A673 (cell line): Measurements from ENCODE around the gene HSP90AB1. TPM values are rescaled to one million over a fixed set of nuclear protein-coding genes. Genes with fewer than 3 reads are reported as not detected.

Experiments
- BruUV-seq: library from RNA; stranded (reverse); fragments of 400-500 nt; replicated peaks from 2 replicates; lab custom pipeline; 2021; lab: Mats Ljungman, UMichigan
- CTCF ChIA-PET: fragments of 300-600 bp; sonication (Branson Sonifier 250); formaldehyde crosslinking; loops from one replicate; lab custom pipeline; 2022; ENCODE audit warnings: antibody characterized with exemption; lab: Charles Lee
- POLR2A ChIA-PET: fragments of 300-600 bp; sonication (Branson Sonifier 250); formaldehyde crosslinking; loops from one replicate; lab custom pipeline; 2022; ENCODE audit warnings: antibody characterized with exemption; ENCODE audit not compliant: low non-redundant PET; lab: Charles Lee
- DNase-seq: peaks from one replicate; pipeline ENCODE4 v3.0.0-alpha.2; 2015; ENCODE audit warnings: low spot score
- H3K27ac ChIP-seq: fragments of 200-600 bp; sonication (generic); 2 replicates; pipeline ENCODE4 v1.5.1; 2016; ENCODE audit warnings: mixed run types, low read depth, mild to moderate bottlenecking, mixed read lengths, antibody characterized with exemption, low read length; ENCODE audit not compliant: poor library complexity, severe bottlenecking
- H3K27me3 ChIP-seq: fragments of 200-600 bp; sonication (generic); replicated peaks from 2 replicates; pipeline ENCODE4 v1.6.1; 2017; ENCODE audit warnings: mixed run types, low read depth, mild to moderate bottlenecking, mixed read lengths, antibody characterized with exemption, low read length; ENCODE audit not compliant: insufficient read depth, poor library complexity
- H3K36me3 ChIP-seq: fragments of 200-600 bp; sonication (generic); 2 replicates; pipeline ENCODE4 v1.6.1; 2016; ENCODE audit warnings: mixed run types, mild to moderate bottlenecking, mixed read lengths, antibody characterized with exemption, low read length; ENCODE audit not compliant: insufficient read depth, poor library complexity, severe bottlenecking
- H3K4me1 ChIP-seq: fragments of 200-600 bp; sonication (generic); 2 replicates; pipeline ENCODE4 v1.6.1; 2017; ENCODE audit warnings: mixed run types, mild to moderate bottlenecking, mixed read lengths, antibody characterized with exemption, low read length; ENCODE audit not compliant: insufficient read depth, poor library complexity, severe bottlenecking
- H3K4me3 ChIP-seq: fragments of 200-600 bp; sonication (generic); 2 replicates; pipeline ENCODE4 v1.5.1; 2016; ENCODE audit warnings: low read depth, mixed run types, mild to moderate bottlenecking, mixed read lengths, low read length; ENCODE audit not compliant: poor library complexity, severe bottlenecking
- H3K9me3 ChIP-seq: fragments of 200-600 bp; sonication (generic); 2 replicates; pipeline ENCODE4 v1.6.1; 2016; ENCODE audit warnings: mixed run types, low read depth, mild to moderate bottlenecking, mixed read lengths, antibody characterized with exemption, low read length; ENCODE audit not compliant: poor library complexity, severe bottlenecking
- EZH2 ChIP-seq: fragments of 200-600 bp; sonication (generic); IDR thresholded peaks from 2 replicates; pipeline ENCODE4 v1.6.1; 2017; ENCODE audit warnings: borderline replicate concordance, low read depth, mild to moderate bottlenecking, mixed read lengths, antibody characterized with exemption, low read length; ENCODE audit not compliant: poor library complexity, severe bottlenecking
- intact Hi-C: fragments of 100-400 bp; cut with micrococcal nuclease; formaldehyde crosslinking; loops from one replicate; pipeline ENCODE4 v1.10.0; 2022; ENCODE audit not compliant: unreplicated experiment
- total RNA-seq: library from RNA; stranded (reverse); gene quantifications from 2 replicates; pipeline ENCODE4 v1.2.3, GENCODE V29; 2021
- TF ChIP-seq, protein P1 (sequence below): fragments of 300-800, 200-600 bp; sonication (generic); conservative IDR thresholded peaks from 2 replicates; pipeline ENCODE4 v1.5.1; 2017; ENCODE audit warnings: low read depth, mild to moderate bottlenecking, antibody characterized with exemption, low read length, moderate library complexity, mixed read lengths

The HSP90AB1 gene
- total RNA-seq, 1 experiment from 2014 or later: 1,581 TPM

DNA sequence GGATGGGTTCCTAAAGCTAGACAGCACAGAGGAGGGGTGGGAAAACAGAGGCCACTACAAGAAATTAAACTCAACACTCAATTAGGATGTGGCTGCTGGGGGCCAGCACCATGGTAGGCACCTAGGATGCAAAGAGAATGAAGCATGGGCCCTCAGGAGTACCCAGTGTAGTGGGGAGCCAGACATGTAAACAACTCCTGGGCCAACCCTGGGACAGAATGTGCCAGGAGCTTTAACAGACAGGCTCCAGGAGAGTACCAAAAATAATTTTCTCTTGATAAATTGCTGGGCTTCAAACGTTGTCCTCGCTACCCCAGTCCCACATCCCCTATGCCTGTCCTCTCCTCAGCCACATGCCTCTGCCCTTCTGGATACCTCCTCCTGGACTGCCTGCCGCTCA lies 25.0 kb downstream of the HSP90AB1 start:
- Histone ChIP-seq H3K4me1 (peaks cover 8% of the 10 kb centered on the region), H3K36me3 (no peaks in the 10 kb centered on the region), H3K4me3 (no peak overlapping the region), H3K9me3 (no peaks in the 10 kb centered on the region), H3K27ac (no peak overlapping the region), H3K27me3 (no peaks in the 10 kb centered on the region)
- BruUV-seq: no TSS peak
- POLR2A ChIA-PET: no interaction called here
- CTCF ChIA-PET: interaction anchor here (0.6 kb wide), 1 partner anchor 33 kb away, joined by 4 read pairs; no protein-coding TSS in a partner anchor
- intact Hi-C loops: no loop called here
- no peak for TF ChIP-seq EZH2
- TF ChIP-seq, protein P1, sequence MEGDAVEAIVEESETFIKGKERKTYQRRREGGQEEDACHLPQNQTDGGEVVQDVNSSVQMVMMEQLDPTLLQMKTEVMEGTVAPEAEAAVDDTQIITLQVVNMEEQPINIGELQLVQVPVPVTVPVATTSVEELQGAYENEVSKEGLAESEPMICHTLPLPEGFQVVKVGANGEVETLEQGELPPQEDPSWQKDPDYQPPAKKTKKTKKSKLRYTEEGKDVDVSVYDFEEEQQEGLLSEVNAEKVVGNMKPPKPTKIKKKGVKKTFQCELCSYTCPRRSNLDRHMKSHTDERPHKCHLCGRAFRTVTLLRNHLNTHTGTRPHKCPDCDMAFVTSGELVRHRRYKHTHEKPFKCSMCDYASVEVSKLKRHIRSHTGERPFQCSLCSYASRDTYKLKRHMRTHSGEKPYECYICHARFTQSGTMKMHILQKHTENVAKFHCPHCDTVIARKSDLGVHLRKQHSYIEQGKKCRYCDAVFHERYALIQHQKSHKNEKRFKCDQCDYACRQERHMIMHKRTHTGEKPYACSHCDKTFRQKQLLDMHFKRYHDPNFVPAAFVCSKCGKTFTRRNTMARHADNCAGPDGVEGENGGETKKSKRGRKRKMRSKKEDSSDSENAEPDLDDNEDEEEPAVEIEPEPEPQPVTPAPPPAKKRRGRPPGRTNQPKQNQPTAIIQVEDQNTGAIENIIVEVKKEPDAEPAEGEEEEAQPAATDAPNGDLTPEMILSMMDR: no peak
- DNase-seq: no peak

DNA sequence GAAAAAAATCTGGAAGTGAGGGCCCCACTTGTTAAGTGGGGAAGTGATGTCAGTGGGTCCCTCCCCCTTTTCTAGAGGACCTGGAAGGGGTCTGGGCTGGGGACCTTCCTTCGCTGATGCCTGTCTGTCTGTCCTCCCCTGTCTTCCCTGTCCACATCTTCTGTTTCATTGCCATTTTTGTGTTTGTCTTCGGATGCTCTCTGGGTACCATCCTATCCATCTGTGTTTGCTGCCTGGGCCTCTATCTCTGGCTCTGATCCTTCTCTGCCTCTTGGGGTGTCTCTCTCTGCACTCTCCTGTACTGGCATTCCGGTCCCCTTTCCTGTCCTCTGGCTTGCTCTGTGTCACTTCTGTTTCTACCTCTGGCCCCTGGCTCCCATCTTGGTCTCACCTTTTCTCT lies 25.6 kb downstream of the HSP90AB1 start:
- Histone ChIP-seq H3K9me3 (no peaks in the 10 kb centered on the region), H3K27ac (no peak overlapping the region), H3K4me1 (peaks cover 8% of the 10 kb centered on the region), H3K27me3 (no peaks in the 10 kb centered on the region), H3K36me3 (no peaks in the 10 kb centered on the region), H3K4me3 (no peak overlapping the region)
- no peak for DNase-seq
- CTCF ChIA-PET: no interaction called here
- no TSS peak for BruUV-seq
- POLR2A ChIA-PET: no interaction called here
- TF ChIP-seq EZH2: no peak
- TF ChIP-seq, protein P1: no peak
- intact Hi-C loops: no loop called here

DNA sequence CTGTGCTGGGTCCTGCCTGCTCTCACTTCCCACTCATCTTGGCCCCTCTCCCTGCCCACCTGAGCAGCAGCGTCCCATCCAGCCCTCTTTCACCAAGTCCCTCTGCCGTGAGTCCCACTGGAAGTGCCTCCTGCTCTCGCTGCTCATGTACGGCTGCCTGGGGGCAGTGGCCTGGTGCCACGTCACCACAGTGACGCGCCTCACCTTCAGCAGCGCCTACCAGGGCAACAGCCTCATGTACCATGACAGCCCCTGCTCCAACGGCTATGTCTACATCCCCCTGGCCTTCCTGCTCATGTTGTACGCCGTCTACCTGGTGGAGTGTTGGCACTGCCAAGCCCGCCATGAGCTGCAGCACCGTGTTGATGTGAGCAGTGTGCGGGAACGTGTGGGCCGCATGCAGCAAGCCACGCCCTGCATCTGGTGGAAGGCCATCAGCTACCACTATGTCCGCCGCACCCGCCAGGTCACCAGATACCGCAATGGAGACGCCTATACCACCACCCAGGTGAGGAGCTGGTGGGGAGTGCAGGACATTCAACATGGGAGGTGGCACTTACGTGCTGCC lies 26.2 kb downstream of the HSP90AB1 start:
- POLR2A ChIA-PET: interaction anchor here (0.6 kb wide), 1 partner anchor 21 kb away, joined by 4 read pairs; no protein-coding TSS in a partner anchor
- H3K4me1 ChIP-seq: peaks cover 8% of the 10 kb centered on the region
- H3K4me3 ChIP-seq: no peak overlapping the region
- H3K36me3 ChIP-seq: no peaks in the 10 kb centered on the region
- no peak overlapping the region for H3K27ac ChIP-seq
- intact Hi-C loops: no loop called here
- H3K9me3 ChIP-seq: no peaks in the 10 kb centered on the region
- no peak for DNase-seq
- CTCF ChIA-PET: no interaction called here
- no TSS peak for BruUV-seq
- H3K27me3 ChIP-seq: no peaks in the 10 kb centered on the region
- TF ChIP-seq, protein P1: no peak
- TF ChIP-seq EZH2: no peak
